IMR-90 (cell line): Measurements from ENCODE around the gene PGGT1B. TPM values are rescaled to one million over a fixed set of nuclear protein-coding genes. Genes with fewer than 3 reads are reported as not detected.

Source experiments
- ATAC-seq: fragments of 200-7000 bp; cut with Tn5 transposase; 2 replicates; pipeline ENCODE4 v1.9.1; 2020; ENCODE audit warnings: low read depth, mild to moderate bottlenecking, moderate library complexity
- BruUV-seq: library from RNA; stranded (reverse); fragments of 400-500 nt; replicated peaks from 2 replicates; lab custom pipeline; 2021; lab: Mats Ljungman, UMichigan
- CTCF ChIA-PET: fragments of 300-600 bp; formaldehyde crosslinking; extraction: SDS; loops from one replicate; lab custom pipeline; 2021; ENCODE audit warnings: antibody characterized with exemption; lab: Yijun Ruan, JAX
- POLR2A ChIA-PET: fragments of 300-600 bp; sonication (Branson Sonifier 250); formaldehyde crosslinking; loops from one replicate; lab custom pipeline; 2022; ENCODE audit warnings: antibody characterized with exemption; ENCODE audit not compliant: unreplicated experiment; lab: Charles Lee
- DNase-seq: peaks from one replicate; pipeline ENCODE4 v3.0.0; 2013
- H2AFZ ChIP-seq: replicated peaks from 2 replicates; pipeline ENCODE3; 2013; ENCODE audit warnings: low read length, mild to moderate bottlenecking; ENCODE audit not compliant: poor library complexity
- H2AK5ac ChIP-seq: 2 replicates; pipeline ENCODE4 v1.6.1; 2013; ENCODE audit warnings: low read depth, low read length, inconsistent platforms
- H2AK9ac ChIP-seq: replicated peaks from 2 replicates; pipeline ENCODE3; 2013; ENCODE audit warnings: mild to moderate bottlenecking, low read depth, low read length, moderate library complexity; ENCODE audit not compliant: poor library complexity
- H2BK120ac ChIP-seq: 2 replicates; pipeline ENCODE4 v1.6.1; 2013; ENCODE audit warnings: low read depth, low read length, inconsistent platforms
- H2BK15ac ChIP-seq: 3 replicates; pipeline ENCODE4 v1.6.1; 2013; ENCODE audit warnings: low read depth, low read length, inconsistent platforms
- H2BK20ac ChIP-seq: 2 replicates; pipeline ENCODE4 v1.6.1; 2013; ENCODE audit warnings: low read depth, mild to moderate bottlenecking, inconsistent platforms, low read length, moderate library complexity
- H2BK5ac ChIP-seq: 2 replicates; pipeline ENCODE4 v1.6.1; 2013; ENCODE audit warnings: mild to moderate bottlenecking, low read depth, low read length, inconsistent platforms; ENCODE audit not compliant: poor library complexity, severe bottlenecking
- H3K14ac ChIP-seq: replicated peaks from 2 replicates; pipeline ENCODE4 v1.6.1; 2013; ENCODE audit warnings: low read depth, low read length, inconsistent platforms
- H3K18ac ChIP-seq: 2 replicates; pipeline ENCODE4 v1.6.1; 2013; ENCODE audit warnings: low read depth, low read length, control low read depth
- H3K23ac ChIP-seq: 2 replicates; pipeline ENCODE4 v1.6.1; 2013; ENCODE audit warnings: low read depth, low read length, inconsistent platforms
- H3K27ac ChIP-seq: 2 replicates; pipeline ENCODE4 v1.5.1; 2013; ENCODE audit warnings: mild to moderate bottlenecking, control low read depth, low read length; ENCODE audit not compliant: insufficient read depth
- H3K27me3 ChIP-seq: 2 replicates; pipeline ENCODE4 v1.6.1; 2013; ENCODE audit warnings: low read length; ENCODE audit not compliant: control insufficient read depth, insufficient read depth
- H3K36me3 ChIP-seq: 2 replicates; pipeline ENCODE4 v1.6.1; 2013; ENCODE audit warnings: low read length, mixed read lengths; ENCODE audit not compliant: control insufficient read depth, insufficient read depth
- H3K4ac ChIP-seq: 2 replicates; pipeline ENCODE4 v1.6.1; 2013; ENCODE audit warnings: low read depth, low read length, inconsistent platforms
- H3K4me1 ChIP-seq: 2 replicates; pipeline ENCODE4 v1.6.1; 2013; ENCODE audit warnings: low read length, mixed read lengths; ENCODE audit not compliant: control insufficient read depth, insufficient read depth
- H3K4me2 ChIP-seq: 2 replicates; pipeline ENCODE4 v1.6.1; 2013; ENCODE audit warnings: low read depth, mild to moderate bottlenecking, control low read depth, low read length, moderate library complexity
- H3K4me3 ChIP-seq: 2 replicates; pipeline ENCODE4 v1.5.1; 2013; ENCODE audit warnings: low read depth, mild to moderate bottlenecking, control low read depth, low read length, moderate library complexity; ENCODE audit not compliant: insufficient read depth
- H3K56ac ChIP-seq: 2 replicates; pipeline ENCODE4 v1.6.1; 2013; ENCODE audit warnings: low read length, inconsistent platforms; ENCODE audit not compliant: insufficient read depth; ENCODE audit errors: extremely low read depth
- H3K79me1 ChIP-seq, 2 experiments: 2 replicates each; pipeline ENCODE4 v1.6.1; 2013; ENCODE audit warnings: low read length in 2 of 2, inconsistent platforms in 1 of 2, low read depth in 1 of 2
- H3K9ac ChIP-seq: 2 replicates; pipeline ENCODE4 v1.6.1; 2013; ENCODE audit warnings: low read depth, low read length, control low read depth
- H3K9me1 ChIP-seq: 2 replicates; pipeline ENCODE4 v1.6.1; 2013; ENCODE audit warnings: low read length, inconsistent platforms; ENCODE audit not compliant: insufficient read depth
- H3K9me3 ChIP-seq: 2 replicates; pipeline ENCODE4 v1.6.1; 2013; ENCODE audit warnings: low read length; ENCODE audit not compliant: control insufficient read depth, insufficient read depth
- H4K20me1 ChIP-seq: 2 replicates; pipeline ENCODE4 v1.6.1; 2013; ENCODE audit warnings: low read length, inconsistent platforms; ENCODE audit not compliant: insufficient read depth
- H4K5ac ChIP-seq: 2 replicates; pipeline ENCODE4 v1.6.1; 2013; ENCODE audit warnings: mild to moderate bottlenecking, low read depth, low read length, control low read depth
- H4K8ac ChIP-seq, 2 experiments: 2 replicates each; pipeline ENCODE4 v1.6.1; 2013; ENCODE audit warnings: low read depth in 2 of 2, low read length in 2 of 2, control low read depth in 1 of 2, inconsistent platforms in 1 of 2
- H4K91ac ChIP-seq: 2 replicates; pipeline ENCODE4 v1.6.1; 2013; ENCODE audit warnings: low read depth, low read length, inconsistent platforms; ENCODE audit not compliant: insufficient read depth
- MAFK ChIP-seq: IDR thresholded peaks from 2 replicates; pipeline ENCODE4 v1.6.1; 2012; ENCODE audit warnings: low read depth, low read length, improper control_type of control experiment
- MXI1 ChIP-seq: IDR thresholded peaks from 2 replicates; pipeline ENCODE4 v1.6.1; 2012; ENCODE audit warnings: low read depth, mild to moderate bottlenecking, low read length, moderate library complexity, borderline replicate concordance
- RAD21 ChIP-seq: IDR thresholded peaks from 2 replicates; pipeline ENCODE4 v1.6.1; 2012; ENCODE audit warnings: low read length, improper control_type of control experiment
- RFX5 ChIP-seq: IDR thresholded peaks from 2 replicates; pipeline ENCODE4 v1.8.0; 2012; ENCODE audit warnings: low read depth, mild to moderate bottlenecking, low read length, moderate library complexity
- WGBS, 2 experiments: methylation state at CpG; one replicate each; pipeline versions ENCODE4 v1.1.5 to v1.1.7; 2013; ENCODE audit warnings: missing lambda C conversion rate in 2 of 2; ENCODE audit not compliant: insufficient read length in 1 of 2; ENCODE audit errors: extremely low coverage in 2 of 2; 5-methylcytosine and 5-hydroxymethylcytosine counted together
- dilution Hi-C: fragments of 300-500 bp; cut with HindIII; formaldehyde crosslinking; loops from one replicate; pipeline ENCODE4 v1.14.3; 2018; ENCODE audit warnings: low sequenced_read_pairs; ENCODE audit not compliant: unreplicated experiment
- in situ Hi-C: fragments of 300-500 bp; cut with MboI; formaldehyde crosslinking; loops from 3 replicates; pipeline ENCODE4 v1.14.3; 2019; ENCODE audit warnings: low sequenced_read_pairs, inconsistent platforms, mixed read lengths
- intact Hi-C: fragments of 100-400 bp; cut with micrococcal nuclease; formaldehyde crosslinking; loops from 2 replicates; pipeline ENCODE4 v1.10.0; 2022
- polyA plus RNA-seq, 3 experiments: library from polyadenylated mRNA; depleted of rRNA; stranded (reverse); fragments of >200 nt; gene quantifications; 2 replicates each; pipeline ENCODE4 v1.2.3, GENCODE V29; 2012; ENCODE audit warnings: low replicate concordance in 1 of 3
- total RNA-seq: library from RNA; depleted of rRNA; stranded (reverse); fragments of >200 nt; gene quantifications from 2 replicates; pipeline ENCODE4 v1.2.3, GENCODE V29; 2012
- TF ChIP-seq, protein P1 (sequence below): fragments of 150-350 bp; IDR thresholded peaks from 2 replicates; pipeline ENCODE4 v1.6.1; 2016; ENCODE audit warnings: low read depth, mild to moderate bottlenecking, low read length, moderate library complexity, borderline replicate concordance

The PGGT1B gene
- total and polyA plus RNA-seq, 2 of the 4 experiments (the other 2 are of a cell fraction), result 2.1 to 19.2 TPM

DNA sequence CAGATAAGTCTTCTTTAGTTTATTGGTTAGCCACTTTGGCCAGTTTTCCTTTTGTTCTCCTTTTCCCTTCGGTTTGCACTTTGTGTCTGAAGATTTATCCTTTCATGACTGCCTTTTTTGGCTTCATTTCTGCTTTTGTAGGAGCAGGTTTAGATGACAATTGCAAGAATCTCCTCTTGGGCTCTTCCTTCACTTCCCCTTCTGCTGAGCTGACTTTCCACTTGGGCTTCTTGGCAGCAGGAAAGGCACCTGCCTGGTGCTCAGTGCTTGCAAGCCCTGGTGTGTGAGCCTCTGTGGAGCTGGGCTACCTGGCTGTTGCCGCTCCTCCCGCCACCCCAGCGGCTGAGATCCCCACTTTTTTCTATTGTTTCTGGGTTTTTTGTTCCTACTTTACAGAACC is 26.4 kb upstream of the PGGT1B start:
- in situ Hi-C loops, result loop anchor here (25.0 kb wide), 1 partner anchor 548 kb away; the partner anchor contains the start of genes AP3S1 and ATG12
- H2BK5ac ChIP-seq, result no peak overlapping the region
- no peak overlapping the region for H3K4me3 ChIP-seq
- no peak overlapping the region for H3K27ac ChIP-seq
- H3K14ac ChIP-seq, result no peak overlapping the region
- no peak overlapping the region for H3K4ac ChIP-seq
- H3K18ac ChIP-seq, result no peak overlapping the region
- BruUV-seq, result no TSS peak
- H2AFZ ChIP-seq, result no peak overlapping the region
- no peaks in the 10 kb centered on the region for H3K27me3 ChIP-seq
- no peak overlapping the region for H2BK120ac ChIP-seq
- no peak overlapping the region for H4K91ac ChIP-seq
- no peaks in the 10 kb centered on the region for H3K36me3 ChIP-seq
- ATAC-seq, result no peak
- intact Hi-C loops, result no loop called here
- H3K56ac ChIP-seq, result no peak overlapping the region
- no peak overlapping the region for H3K23ac ChIP-seq
- TF ChIP-seq, protein P1, sequence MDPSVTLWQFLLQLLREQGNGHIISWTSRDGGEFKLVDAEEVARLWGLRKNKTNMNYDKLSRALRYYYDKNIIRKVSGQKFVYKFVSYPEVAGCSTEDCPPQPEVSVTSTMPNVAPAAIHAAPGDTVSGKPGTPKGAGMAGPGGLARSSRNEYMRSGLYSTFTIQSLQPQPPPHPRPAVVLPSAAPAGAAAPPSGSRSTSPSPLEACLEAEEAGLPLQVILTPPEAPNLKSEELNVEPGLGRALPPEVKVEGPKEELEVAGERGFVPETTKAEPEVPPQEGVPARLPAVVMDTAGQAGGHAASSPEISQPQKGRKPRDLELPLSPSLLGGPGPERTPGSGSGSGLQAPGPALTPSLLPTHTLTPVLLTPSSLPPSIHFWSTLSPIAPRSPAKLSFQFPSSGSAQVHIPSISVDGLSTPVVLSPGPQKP, result no peak
- TF ChIP-seq RFX5 (no peak), RAD21 (no peak), MXI1 (no peak), MAFK (no peak)
- peaks cover 6 to 27% of the 10 kb centered on the region in 2 experiments for H3K79me1 ChIP-seq
- ChIA-PET POLR2A (no interaction called here), CTCF (no interaction called here)
- no peak overlapping the region for H4K5ac ChIP-seq
- no peak for DNase-seq
- H2AK5ac ChIP-seq, result no peak overlapping the region
- WGBS, 2 experiments, result no CpG with 5 or more reads among the region's 4 CpGs
- H4K20me1 ChIP-seq, result no peaks in the 10 kb centered on the region
- no peak overlapping the region for H2AK9ac ChIP-seq
- H4K8ac ChIP-seq, result no peak overlapping the region
- no peak overlapping the region for H3K9ac ChIP-seq
- no peaks in the 10 kb centered on the region for H3K4me1 ChIP-seq
- peaks cover 2% of the 10 kb centered on the region; the same call in 1 of the 2 replicates for H3K9me3 ChIP-seq
- no peak overlapping the region for H2BK15ac ChIP-seq
- no peak overlapping the region for H2BK20ac ChIP-seq
- no peaks in the 10 kb centered on the region for H3K9me1 ChIP-seq
- dilution Hi-C loops, result no loop called here
- no peak overlapping the region for H3K4me2 ChIP-seq
